OCI-LY1 (cell line): ENCODE data around the gene IL1RAPL1.

Experiments used
- H2AFZ ChIP-seq: fragments of 200-600 bp; sonication (generic), shearing (Covaris generic); 2 replicates; pipeline ENCODE4 v1.6.0; 2014; ENCODE audit warnings: antibody characterized with exemption, mild to moderate bottlenecking, low read length
- H3F3A ChIP-seq: fragments of 200-600 bp; sonication (generic), shearing (Covaris generic); 2 replicates; pipeline ENCODE4 v1.6.0; 2014; ENCODE audit warnings: mild to moderate bottlenecking, antibody characterized with exemption, low read length, moderate library complexity; ENCODE audit not compliant: insufficient read depth
- H3K27ac ChIP-seq: fragments of 200-600 bp; sonication (generic); 2 replicates; pipeline ENCODE4 v1.5.1; 2014; ENCODE audit warnings: low read length, mixed run types, mild to moderate bottlenecking, low read depth; ENCODE audit not compliant: poor library complexity, severe bottlenecking
- H3K27me3 ChIP-seq: fragments of 200-600 bp; sonication (generic); 2 replicates; pipeline ENCODE4 v1.6.0; 2014; ENCODE audit warnings: antibody characterized with exemption, mild to moderate bottlenecking, low read length, moderate library complexity; ENCODE audit not compliant: insufficient read depth
- H3K36me3 ChIP-seq: fragments of 200-600 bp; sonication (generic); 2 replicates; pipeline ENCODE4 v1.6.1; 2014; ENCODE audit warnings: mild to moderate bottlenecking, antibody characterized with exemption, low read length, moderate library complexity, mixed read lengths; ENCODE audit not compliant: insufficient read depth
- H3K4me1 ChIP-seq: fragments of 200-600 bp; sonication (generic); 2 replicates; pipeline ENCODE4 v1.5.1; 2014; ENCODE audit warnings: mild to moderate bottlenecking, low read length, moderate library complexity; ENCODE audit not compliant: insufficient read depth, severe bottlenecking
- H3K4me2 ChIP-seq: fragments of 200-600 bp; sonication (generic), shearing (Covaris generic); 2 replicates; pipeline ENCODE4 v1.6.1; 2014; ENCODE audit warnings: low read length
- H3K4me3 ChIP-seq: fragments of 200-600 bp; sonication (generic); 2 replicates; pipeline ENCODE4 v1.5.1; 2014; ENCODE audit warnings: low read length, low read depth, mild to moderate bottlenecking, mixed read lengths; ENCODE audit not compliant: poor library complexity, severe bottlenecking
- H3K79me2 ChIP-seq: fragments of 200-600 bp; shearing (Covaris generic); 2 replicates; pipeline ENCODE4 v1.6.1; 2016; ENCODE audit warnings: mixed run types, low read length, mixed read lengths; ENCODE audit not compliant: insufficient read depth
- H3K9ac ChIP-seq: fragments of 200-600 bp; sonication (generic), shearing (Covaris generic); 2 replicates; pipeline ENCODE4 v1.6.1; 2014; ENCODE audit warnings: mild to moderate bottlenecking, low read length, mixed read lengths
- H3K9me2 ChIP-seq: fragments of 200-600 bp; sonication (generic), shearing (Covaris generic); 2 replicates; pipeline ENCODE4 v1.6.1; 2014; ENCODE audit warnings: low read depth, mild to moderate bottlenecking, low read length, mixed read lengths
- H3K9me3 ChIP-seq: fragments of 200-600 bp; shearing (Covaris generic); 2 replicates; pipeline ENCODE4 v1.6.1; 2014; ENCODE audit warnings: low read length, mixed read lengths
- H4K20me1 ChIP-seq: fragments of 200-600 bp; sonication (generic), shearing (Covaris generic); 2 replicates; pipeline ENCODE4 v1.6.0; 2016; ENCODE audit warnings: mild to moderate bottlenecking, low read length; ENCODE audit not compliant: insufficient read depth
- CTCF ChIP-seq: fragments of 200-600 bp; sonication (generic), shearing (Covaris generic); IDR thresholded peaks from 2 replicates; pipeline ENCODE4 v1.5.1; 2017; ENCODE audit warnings: mild to moderate bottlenecking, antibody characterized with exemption, low read length, moderate library complexity, mixed read lengths
- EZH2 ChIP-seq: fragments of 200-600 bp; sonication (generic), shearing (Covaris generic); IDR thresholded peaks from 2 replicates; pipeline ENCODE4 v1.8.0; 2017; ENCODE audit warnings: borderline replicate concordance, mixed run types, mild to moderate bottlenecking, antibody characterized with exemption, low read length, moderate library complexity, mixed read lengths

IL1RAPL1 gene

GRCh38 chrX:28584025-28584424 is 3.2 kb upstream of the IL1RAPL1 start:
- Histone ChIP-seq H3K9me2 (no peaks in the 10 kb centered on the region), H3K9ac (no peak overlapping the region), H4K20me1 (no peaks in the 10 kb centered on the region), H3K4me3 (no peak overlapping the region), H3K27me3 (no peaks in the 10 kb centered on the region), H3F3A (no peaks in the 10 kb centered on the region), H3K4me1 (no peaks in the 10 kb centered on the region), H3K36me3 (no peaks in the 10 kb centered on the region), H3K79me2 (no peaks in the 10 kb centered on the region), H3K4me2 (no peak overlapping the region), H3K27ac (no peak overlapping the region), H2AFZ (no peak overlapping the region), H3K9me3 (no peaks in the 10 kb centered on the region)
- no peak for TF ChIP-seq EZH2
- no peak for TF ChIP-seq CTCF

DNA sequence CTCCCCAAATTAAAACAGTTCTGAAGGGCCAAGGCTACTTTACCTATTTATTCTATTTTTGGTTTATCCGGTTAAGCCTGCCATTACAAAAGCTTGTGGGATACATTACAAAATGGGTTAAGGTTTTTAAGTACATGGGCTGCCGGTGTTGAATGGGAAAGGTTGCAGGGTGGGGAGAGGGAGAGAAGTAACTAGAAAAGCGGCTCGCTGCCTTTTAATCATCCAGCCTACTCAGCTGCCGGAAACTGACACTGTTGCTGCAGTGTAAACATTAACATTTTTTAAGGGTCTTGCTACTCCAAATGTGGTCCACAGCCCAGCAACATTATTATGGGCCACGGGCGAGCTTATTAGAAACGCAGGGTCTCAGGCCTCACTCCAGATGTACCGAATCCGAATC is 1.5 kb upstream of the IL1RAPL1 start:
- H3K27me3 ChIP-seq, result no peaks in the 10 kb centered on the region
- H3K4me2 ChIP-seq, result no peak overlapping the region
- TF ChIP-seq EZH2, result no peak
- no peak for TF ChIP-seq CTCF
- H2AFZ ChIP-seq, result no peak overlapping the region
- H3K79me2 ChIP-seq, result no peaks in the 10 kb centered on the region
- no peaks in the 10 kb centered on the region for H3K9me2 ChIP-seq
- H3K4me1 ChIP-seq, result no peaks in the 10 kb centered on the region
- H3K27ac ChIP-seq, result no peak overlapping the region
- no peaks in the 10 kb centered on the region for H4K20me1 ChIP-seq
- no peak overlapping the region for H3K4me3 ChIP-seq
- no peaks in the 10 kb centered on the region for H3K9me3 ChIP-seq
- no peaks in the 10 kb centered on the region for H3F3A ChIP-seq
- H3K36me3 ChIP-seq, result no peaks in the 10 kb centered on the region
- H3K9ac ChIP-seq, result no peak overlapping the region

DNA sequence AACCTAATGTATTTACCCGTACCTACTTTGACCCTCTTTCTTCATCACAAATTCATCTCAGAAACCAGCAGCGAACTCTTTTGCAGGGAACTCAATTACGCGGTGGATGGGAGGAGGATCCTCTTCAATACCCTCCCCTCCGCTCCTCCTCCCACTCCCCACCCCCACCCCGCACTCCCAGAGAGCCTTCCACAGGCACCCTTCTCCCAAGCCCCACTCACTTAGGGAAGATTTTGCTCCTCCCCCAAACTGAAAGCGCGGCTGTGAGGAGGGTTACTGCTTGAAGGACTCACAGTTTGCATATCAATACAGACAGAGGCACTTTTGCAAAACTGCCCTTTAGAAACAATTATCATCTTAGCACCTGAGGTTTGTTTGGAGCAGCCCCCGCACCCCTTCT is 960 bp upstream of the IL1RAPL1 start:
- Histone ChIP-seq H2AFZ (no peak overlapping the region), H3K9me2 (no peaks in the 10 kb centered on the region), H3F3A (no peaks in the 10 kb centered on the region), H3K4me1 (no peaks in the 10 kb centered on the region), H3K36me3 (no peaks in the 10 kb centered on the region), H3K4me3 (no peak overlapping the region), H3K79me2 (no peaks in the 10 kb centered on the region), H3K9ac (no peak overlapping the region), H3K27ac (no peak overlapping the region), H3K27me3 (no peaks in the 10 kb centered on the region), H3K9me3 (no peaks in the 10 kb centered on the region), H4K20me1 (no peaks in the 10 kb centered on the region), H3K4me2 (no peak overlapping the region)
- TF ChIP-seq EZH2 (no peak), CTCF (no peak)
